SJSA1 (cell line): ENCODE measurements around the gene REPIN1. TPM values are rescaled to one million over a fixed set of nuclear protein-coding genes. Genes with fewer than 3 reads are reported as not detected.

Experiments used
- DNase-seq, 2 experiments: peaks; one replicate each; pipeline ENCODE4 v3.0.0-alpha.2; 2015 to 2020; ENCODE audit warnings: low spot score in 2 of 2, low read depth in 1 of 2
- H3K27ac ChIP-seq: fragments of 250-450 bp; sonication (Bioruptor Pico); 2 replicates; pipeline ENCODE4 v1.5.1; 2020; ENCODE audit warnings: mild to moderate bottlenecking, moderate library complexity
- H3K27me3 ChIP-seq: fragments of 250-450 bp; sonication (Bioruptor Pico); replicated peaks from 2 replicates; pipeline ENCODE4 v1.5.1; 2020; ENCODE audit warnings: mild to moderate bottlenecking, moderate library complexity
- H3K36me3 ChIP-seq: fragments of 250-450 bp; sonication (Bioruptor Pico); 2 replicates; pipeline ENCODE4 v1.5.1; 2020; ENCODE audit warnings: mild to moderate bottlenecking
- H3K4me1 ChIP-seq: fragments of 250-450 bp; sonication (Bioruptor Pico); replicated peaks from 2 replicates; pipeline ENCODE4 v1.6.1; 2021; ENCODE audit warnings: mild to moderate bottlenecking
- H3K4me3 ChIP-seq: fragments of 250-450 bp; sonication (Bioruptor Pico); 2 replicates; pipeline ENCODE4 v1.5.1; 2020; ENCODE audit warnings: mild to moderate bottlenecking
- H3K9me3 ChIP-seq: fragments of 250-450 bp; sonication (Bioruptor Pico); replicated peaks from 2 replicates; pipeline ENCODE4 v1.5.1; 2020; ENCODE audit warnings: mild to moderate bottlenecking
- total RNA-seq: library from RNA; depleted of rRNA; stranded (reverse); fragments of >200 nt; shearing (Covaris generic); gene quantifications from 2 replicates; pipeline ENCODE4 v1.2.3, GENCODE V29; 2014

Gene REPIN1
- total RNA-seq, 1 experiment from 2014 or later, result 62.4 TPM

- Histone ChIP-seq H3K27me3 (no peaks in the 10 kb centered on the region), H3K36me3 (no peaks in the 10 kb centered on the region), H3K4me3 (no peak overlapping the region), H3K9me3 (no peaks in the 10 kb centered on the region), H3K27ac (no peak overlapping the region), H3K4me1 (no peaks in the 10 kb centered on the region)
- DNase-seq, result no peak
These were observed 8.8 kb upstream of the REPIN1 start for GRCh38 chr7:150359622-150360362.

GRCh38 chr7:150360363-150361058 lies 8.1 kb upstream of the REPIN1 start:
- no peaks in the 10 kb centered on the region for H3K36me3 ChIP-seq
- no peaks in the 10 kb centered on the region for H3K9me3 ChIP-seq
- H3K27ac ChIP-seq, result no peak overlapping the region
- H3K27me3 ChIP-seq, result no peaks in the 10 kb centered on the region
- H3K4me3 ChIP-seq, result no peak overlapping the region
- no peak for DNase-seq
- H3K4me1 ChIP-seq, result no peaks in the 10 kb centered on the region

- H3K27me3 ChIP-seq, result no peaks in the 10 kb centered on the region
- DNase-seq, result no peak
- no peaks in the 10 kb centered on the region for H3K4me1 ChIP-seq
- H3K36me3 ChIP-seq, result no peaks in the 10 kb centered on the region
- H3K4me3 ChIP-seq, result no peak overlapping the region
- H3K9me3 ChIP-seq, result no peaks in the 10 kb centered on the region
- no peak overlapping the region for H3K27ac ChIP-seq
These were observed 7.2 kb upstream of the REPIN1 start for GRCh38 chr7:150361402-150361801.

GRCh38 chr7:150361807-150362621 lies 6.6 kb upstream of the REPIN1 start:
- Histone ChIP-seq H3K27ac (no peak overlapping the region), H3K36me3 (no peaks in the 10 kb centered on the region), H3K4me3 (no peak overlapping the region), H3K4me1 (no peaks in the 10 kb centered on the region), H3K9me3 (no peaks in the 10 kb centered on the region), H3K27me3 (no peaks in the 10 kb centered on the region)
- no peak for DNase-seq

- no peaks in the 10 kb centered on the region for H3K27me3 ChIP-seq
- no peak overlapping the region for H3K4me3 ChIP-seq
- no peak for DNase-seq
- H3K4me1 ChIP-seq, result peaks cover 7% of the 10 kb centered on the region
- no peaks in the 10 kb centered on the region for H3K9me3 ChIP-seq
- no peak overlapping the region for H3K27ac ChIP-seq
- peaks cover 2% of the 10 kb centered on the region; the same call in 1 of the 2 replicates for H3K36me3 ChIP-seq
These were observed 5.3 kb upstream of the REPIN1 start for GRCh38 chr7:150363370-150363769.

- DNase-seq, result no peak
These were observed 4.8 kb upstream of the REPIN1 start for GRCh38 chr7:150363872-150364271.

GRCh38 chr7:150365194-150365593 lies 3.4 kb upstream of the REPIN1 start:
- no peak for DNase-seq
- Histone ChIP-seq H3K4me1 (peaks cover 17% of the 10 kb centered on the region), H3K4me3 (no peak overlapping the region), H3K27ac (no peak overlapping the region), H3K36me3 (peaks cover 13% of the 10 kb centered on the region), H3K9me3 (no peaks in the 10 kb centered on the region), H3K27me3 (no peaks in the 10 kb centered on the region)

More at GRCh38 chr7:150363872-150364271, 4.8 kb upstream of the REPIN1 start:
- no peak overlapping the region for H3K4me3 ChIP-seq
- no peaks in the 10 kb centered on the region for H3K9me3 ChIP-seq
- peaks cover 10% of the 10 kb centered on the region for H3K4me1 ChIP-seq
- peaks cover 7% of the 10 kb centered on the region for H3K36me3 ChIP-seq
- no peaks in the 10 kb centered on the region for H3K27me3 ChIP-seq
- no peak overlapping the region for H3K27ac ChIP-seq

- no peaks in the 10 kb centered on the region for H3K27me3 ChIP-seq
- DNase-seq, result no peak
These were observed 2.8 kb upstream of the REPIN1 start for GRCh38 chr7:150365673-150366398.

GRCh38 chr7:150367677-150368095 lies 936 bp upstream of the REPIN1 start:
- H3K4me1 ChIP-seq, result peaks cover 18% of the 10 kb centered on the region
- DNase-seq, result no peak
- H3K27ac ChIP-seq, result peak overlapping the region; percentile 89; the same call in 1 of the 2 replicates
- peak overlapping the region; percentile 93 for H3K4me3 ChIP-seq
- no peaks in the 10 kb centered on the region for H3K9me3 ChIP-seq
- peaks cover 38% of the 10 kb centered on the region for H3K36me3 ChIP-seq
- no peaks in the 10 kb centered on the region for H3K27me3 ChIP-seq

More at GRCh38 chr7:150365673-150366398, 2.8 kb upstream of the REPIN1 start:
- Histone ChIP-seq H3K36me3 (peaks cover 19% of the 10 kb centered on the region), H3K4me1 (peaks cover 18% of the 10 kb centered on the region), H3K9me3 (no peaks in the 10 kb centered on the region), H3K4me3 (no peak overlapping the region), H3K27ac (no peak overlapping the region)

- no peaks in the 10 kb centered on the region for H3K9me3 ChIP-seq
- H3K4me1 ChIP-seq, result peaks cover 18% of the 10 kb centered on the region
- H3K27ac ChIP-seq, result peak overlapping the region; percentile 89
- peak; percentile 74 to 79 for DNase-seq
- no peaks in the 10 kb centered on the region for H3K27me3 ChIP-seq
- H3K36me3 ChIP-seq, result peaks cover 52% of the 10 kb centered on the region
- peak overlapping the region; percentile 93 for H3K4me3 ChIP-seq
These were observed 494 bp downstream of the REPIN1 start for GRCh38 chr7:150368884-150369747.

- DNase-seq, result no peak
- Histone ChIP-seq H3K4me3 (peak overlapping the region; percentile 93), H3K27me3 (no peaks in the 10 kb centered on the region), H3K27ac (peak overlapping the region; percentile 89; the same call in 1 of the 2 replicates), H3K4me1 (peaks cover 25% of the 10 kb centered on the region), H3K9me3 (no peaks in the 10 kb centered on the region), H3K36me3 (peaks cover 60% of the 10 kb centered on the region)
These were observed 1.3 kb downstream of the REPIN1 start for GRCh38 chr7:150369748-150370501.

- no peak overlapping the region for H3K27ac ChIP-seq
- H3K27me3 ChIP-seq, result no peaks in the 10 kb centered on the region
- peaks cover 61% of the 10 kb centered on the region for H3K36me3 ChIP-seq
- H3K4me1 ChIP-seq, result peaks cover 25% of the 10 kb centered on the region
- no peaks in the 10 kb centered on the region for H3K9me3 ChIP-seq
- no peak for DNase-seq
- no peak overlapping the region for H3K4me3 ChIP-seq
These were observed 2.0 kb downstream of the REPIN1 start for GRCh38 chr7:150370612-150371071.
